CD4-positive, alpha-beta T cell treated with Interleukin-17A for 4 hours (primary cell): Measurements from ENCODE around the gene ADGB.
A peak's percentile ranks its signal among the peaks of the same experiment; 100 is the strongest.
"Not testable (repeated sequence)": the region's sequence is repeated elsewhere in the genome, so short reads cannot be mapped to it uniquely, and the experiment has no call there.

Source experiments
- DNase-seq: peaks from one replicate; pipeline ENCODE4 v3.0.0-alpha.2; 2020; ENCODE audit warnings: mixed read lengths

Gene ADGB

GRCh38 chr6:146598772-146599405 lies at the start of gene ADGB:
ADGB (plus strand) TSS chr6:146598972; CDS start chr6:146599041, 69 bp downstream.
- peak; percentile 2 for DNase-seq

- no peak for DNase-seq
Measured at GRCh38 chr6:146550911-146551310, 47.9 kb upstream of the ADGB start.

GRCh38 chr6:146551545-146551944 lies 47.2 kb upstream of the ADGB start:
- no peak for DNase-seq

GRCh38 chr6:146553377-146554135 lies 45.2 kb upstream of the ADGB start:
- no peak for DNase-seq

GRCh38 chr6:146560607-146561006 lies 38.2 kb upstream of the ADGB start:
- DNase-seq, result no peak

- DNase-seq, result not testable (repeated sequence)
Measured at GRCh38 chr6:146566661-146567060, 32.1 kb upstream of the ADGB start.

- DNase-seq, result not testable (repeated sequence)
Measured at GRCh38 chr6:146568619-146569018, 30.2 kb upstream of the ADGB start.

- DNase-seq, result no peak
Measured at GRCh38 chr6:146574211-146574610, 24.6 kb upstream of the ADGB start.

- DNase-seq, result no peak
Measured at GRCh38 chr6:146578054-146578453, 20.7 kb upstream of the ADGB start.

GRCh38 chr6:146581968-146582367 lies 16.8 kb upstream of the ADGB start:
- DNase-seq, result no peak

GRCh38 chr6:146582857-146583256 lies 15.9 kb upstream of the ADGB start:
- no peak for DNase-seq

GRCh38 chr6:146583966-146584365 lies 14.8 kb upstream of the ADGB start:
- DNase-seq, result no peak

- no peak for DNase-seq
Measured at GRCh38 chr6:146587459-146587858, 11.3 kb upstream of the ADGB start.

- no peak for DNase-seq
Measured at GRCh38 chr6:146590492-146590891, 8.3 kb upstream of the ADGB start.

GRCh38 chr6:146592451-146592850 lies 6.3 kb upstream of the ADGB start:
- no peak for DNase-seq

- DNase-seq, result no peak
Measured at GRCh38 chr6:146593986-146594385, 4.8 kb upstream of the ADGB start.

- no peak for DNase-seq
Measured at GRCh38 chr6:146594495-146594894, 4.3 kb upstream of the ADGB start.

- DNase-seq, result no peak
Measured at GRCh38 chr6:146595972-146596731, 2.6 kb upstream of the ADGB start.

- no peak for DNase-seq
Measured at GRCh38 chr6:146601352-146601751, 2.6 kb downstream of the ADGB start.

GRCh38 chr6:146602526-146602925 lies 3.8 kb downstream of the ADGB start:
- no peak for DNase-seq

- no peak for DNase-seq
Measured at GRCh38 chr6:146613947-146614346, 15.2 kb downstream of the ADGB start.

GRCh38 chr6:146620655-146621054 lies 21.9 kb downstream of the ADGB start:
- DNase-seq, result no peak

- no peak for DNase-seq
Measured at GRCh38 chr6:146628350-146628749, 29.6 kb downstream of the ADGB start.

- no peak for DNase-seq
Measured at GRCh38 chr6:146634022-146634421, 35.2 kb downstream of the ADGB start.
